Epithelial cell of prostate (primary cell): ENCODE measurements around the gene XCL1.
A peak's percentile ranks its signal among the peaks of the same experiment; 100 is the strongest.
"Not testable (repeated sequence)": the region's sequence is repeated elsewhere in the genome, so short reads cannot be mapped to it uniquely, and the experiment has no call there.

Experiments used
- DNase-seq: peaks from one replicate; pipeline ENCODE4 v3.0.0-alpha.2; 2011; ENCODE audit warnings: low read depth, low spot score
- H3K27ac ChIP-seq: fragments of 450-650 bp; 2 replicates; pipeline ENCODE4 v1.5.1; 2017; ENCODE audit warnings: mild to moderate bottlenecking

XCL1 gene

GRCh38 chr1:168576245-168576688, at the start of gene XCL1:
Gene XCL1, plus strand, starts transcription at chr1:168576605. Its CDS starts 33 bp downstream, at chr1:168576638.
- not testable (repeated sequence) for H3K27ac ChIP-seq, DNase-seq

- H3K27ac ChIP-seq = no peak overlapping the region
- DNase-seq = no peak
Observed at GRCh38 chr1:168529518-168529917, 46.9 kb upstream of the XCL1 start.

- H3K27ac ChIP-seq = no peak overlapping the region
- DNase-seq = no peak
Observed at GRCh38 chr1:168531615-168532345, 44.6 kb upstream of the XCL1 start.

GRCh38 chr1:168535536-168535935, 40.9 kb upstream of the XCL1 start:
- DNase-seq = no peak
- H3K27ac ChIP-seq = no peak overlapping the region

- not testable (repeated sequence) for DNase-seq, H3K27ac ChIP-seq
Observed at GRCh38 chr1:168540798-168541197, 35.6 kb upstream of the XCL1 start.

- not testable (repeated sequence) for DNase-seq, H3K27ac ChIP-seq
Observed at GRCh38 chr1:168542978-168543377, 33.4 kb upstream of the XCL1 start.

GRCh38 chr1:168543840-168544498, 32.4 kb upstream of the XCL1 start, which contains the start of gene XCL2:
Gene XCL2, minus strand, starts transcription at chr1:168543997. Its CDS starts 33 bp downstream, at chr1:168543964.
- DNase-seq, H3K27ac ChIP-seq: not testable (repeated sequence)

GRCh38 chr1:168545678-168546552, 30.5 kb upstream of the XCL1 start:
- not testable (repeated sequence) for H3K27ac ChIP-seq
- DNase-seq = peak; percentile 5

- not testable (repeated sequence) for H3K27ac ChIP-seq, DNase-seq
Observed at GRCh38 chr1:168546553-168546895, 29.9 kb upstream of the XCL1 start.

GRCh38 chr1:168550971-168551370, 25.4 kb upstream of the XCL1 start:
- DNase-seq = no peak
- H3K27ac ChIP-seq = no peak overlapping the region

GRCh38 chr1:168551688-168552087, 24.7 kb upstream of the XCL1 start:
- H3K27ac ChIP-seq = no peak overlapping the region
- DNase-seq = no peak

- no peak for DNase-seq
- H3K27ac ChIP-seq = no peak overlapping the region
Observed at GRCh38 chr1:168552961-168553360, 23.4 kb upstream of the XCL1 start.

- H3K27ac ChIP-seq = no peak overlapping the region
- DNase-seq = no peak
Observed at GRCh38 chr1:168553680-168554553, 22.5 kb upstream of the XCL1 start.

- DNase-seq = no peak
- H3K27ac ChIP-seq = no peak overlapping the region
Observed at GRCh38 chr1:168554603-168555483, 21.6 kb upstream of the XCL1 start.

GRCh38 chr1:168555508-168556046, 20.8 kb upstream of the XCL1 start:
- no peak overlapping the region for H3K27ac ChIP-seq
- DNase-seq = no peak

GRCh38 chr1:168556647-168557046, 19.8 kb upstream of the XCL1 start:
- DNase-seq = no peak
- no peak overlapping the region for H3K27ac ChIP-seq

- H3K27ac ChIP-seq = no peak overlapping the region
- no peak for DNase-seq
Observed at GRCh38 chr1:168560370-168560769, 16.0 kb upstream of the XCL1 start.

- no peak overlapping the region for H3K27ac ChIP-seq
- DNase-seq = no peak
Observed at GRCh38 chr1:168561989-168562388, 14.4 kb upstream of the XCL1 start.

GRCh38 chr1:168565825-168566224, 10.6 kb upstream of the XCL1 start:
- no peak for DNase-seq
- H3K27ac ChIP-seq = no peak overlapping the region
